CD14-positive monocyte (primary cell): ENCODE measurements around the gene PRL. TPM values are rescaled to one million over a fixed set of nuclear protein-coding genes. Genes with fewer than 3 reads are reported as not detected.

Experiments
- DNase-seq, 3 donors: peaks; one replicate each; pipeline ENCODE4 v3.0.0-alpha.2; 2011 to 2022
- H2AFZ ChIP-seq: 2 replicates; pipeline ENCODE4 v1.6.0; 2012; ENCODE audit warnings: mild to moderate bottlenecking, low read depth, low read length, inconsistent platforms; ENCODE audit not compliant: insufficient read depth, poor library complexity, severe bottlenecking
- H3K27ac ChIP-seq, 2 donors: 1 replicate in 1 of 2; 2 replicates in 1 of 2; pipeline ENCODE4 v1.5.1; 2012 to 2013; ENCODE audit warnings: low read length in 2 of 2, control low read depth in 1 of 2, inconsistent platforms in 1 of 2, low read depth in 1 of 2, mild to moderate bottlenecking in 1 of 2
- H3K27me3 ChIP-seq, 2 donors: one replicate each; pipeline versions ENCODE4 v1.6.0 to v1.6.1; 2011 to 2013; ENCODE audit warnings: low read length in 2 of 2; ENCODE audit not compliant: control insufficient read depth in 2 of 2, insufficient read depth in 2 of 2
- H3K36me3 ChIP-seq, 2 donors: replicated peaks in 1 of 2; 1 replicate in 1 of 2; 2 replicates in 1 of 2; pipeline versions ENCODE4 v1.5.1 to v1.6.1; 2012 to 2013; ENCODE audit warnings: low read length in 2 of 2, control low read depth in 1 of 2, inconsistent platforms in 1 of 2, mild to moderate bottlenecking in 1 of 2; ENCODE audit not compliant: insufficient read depth in 2 of 2, control insufficient read depth in 1 of 2
- H3K4me1 ChIP-seq, 2 donors: 1 replicate in 1 of 2; 2 replicates in 1 of 2; pipeline versions ENCODE4 v1.5.1 to v1.6.1; 2012 to 2013; ENCODE audit warnings: low read length in 2 of 2, control low read depth in 1 of 2, inconsistent platforms in 1 of 2, mild to moderate bottlenecking in 1 of 2, moderate library complexity in 1 of 2; ENCODE audit not compliant: insufficient read depth in 2 of 2, control insufficient read depth in 1 of 2
- H3K4me2 ChIP-seq: replicated peaks from 2 replicates; pipeline ENCODE3; 2012; ENCODE audit warnings: low read length, moderate library complexity, mild to moderate bottlenecking; ENCODE audit not compliant: poor library complexity, severe bottlenecking; ENCODE audit errors: extremely low read depth
- H3K4me3 ChIP-seq, 3 experiments: fragments of 200-600 bp in 1 of 3; sonication (generic) in 1 of 3; replicated peaks in 1 of 3; 1 replicate in 2 of 3; 2 replicates in 1 of 3; pipeline ENCODE4 v1.5.1; 2011 to 2013; ENCODE audit warnings: low read length in 3 of 3, mild to moderate bottlenecking in 3 of 3, control low read depth in 2 of 3, low read depth in 2 of 3, inconsistent platforms in 1 of 3, moderate library complexity in 1 of 3
- H3K79me2 ChIP-seq: 2 replicates; pipeline ENCODE4 v1.6.0; 2012; ENCODE audit warnings: mild to moderate bottlenecking, control low read depth, inconsistent platforms, low read length, moderate library complexity; ENCODE audit not compliant: insufficient read depth
- H3K9ac ChIP-seq: 2 replicates; pipeline ENCODE4 v1.6.0; 2017; ENCODE audit warnings: low read length, mild to moderate bottlenecking; ENCODE audit not compliant: insufficient read depth, poor library complexity, severe bottlenecking
- H3K9me3 ChIP-seq, 2 donors: replicated peaks in 1 of 2; 1 replicate in 1 of 2; 2 replicates in 1 of 2; pipeline versions ENCODE4 v1.5.1 to v1.6.1; 2012 to 2013; ENCODE audit warnings: low read length in 2 of 2, control low read depth in 1 of 2; ENCODE audit not compliant: control insufficient read depth in 1 of 2, insufficient read depth in 1 of 2
- H4K20me1 ChIP-seq: 2 replicates; pipeline ENCODE4 v1.6.0; 2012; ENCODE audit warnings: mild to moderate bottlenecking, low read length, control low read depth, moderate library complexity; ENCODE audit not compliant: insufficient read depth
- H3K27ac Mint-ChIP-seq, 7 donors: one replicate each; pipeline ENCODE4 v1.8.0; 2020; ENCODE audit warnings: mild to moderate bottlenecking in 7 of 7, mixed read lengths in 7 of 7, moderate library complexity in 6 of 7, inconsistent platforms in 2 of 7
- H3K27me3 Mint-ChIP-seq, 3 donors: one replicate each; pipeline ENCODE4 v1.8.0; 2021 to 2022; ENCODE audit warnings: low read depth in 3 of 3, mild to moderate bottlenecking in 3 of 3, mixed read lengths in 3 of 3, moderate library complexity in 3 of 3, inconsistent platforms in 1 of 3
- H3K36me3 Mint-ChIP-seq, 2 donors: one replicate each; pipeline ENCODE4 v1.8.0; 2020; ENCODE audit warnings: mixed read lengths in 2 of 2, inconsistent platforms in 1 of 2, mild to moderate bottlenecking in 1 of 2
- H3K4me1 Mint-ChIP-seq: one replicate; pipeline ENCODE4 v1.8.0; 2020; ENCODE audit warnings: mild to moderate bottlenecking, mixed read lengths
- H3K4me3 Mint-ChIP-seq, 2 donors: one replicate each; pipeline ENCODE4 v1.8.0; 2020; ENCODE audit warnings: mild to moderate bottlenecking in 2 of 2, mixed read lengths in 2 of 2, moderate library complexity in 1 of 2
- H3K9me3 Mint-ChIP-seq, 7 donors: one replicate each; pipeline ENCODE4 v1.8.0; 2020 to 2022; ENCODE audit warnings: mixed read lengths in 7 of 7, mild to moderate bottlenecking in 6 of 7, moderate library complexity in 6 of 7, inconsistent platforms in 2 of 7
- WGBS: methylation state at CpG from one replicate; pipeline ENCODE4 v1.1.5; 2013; ENCODE audit warnings: missing lambda C conversion rate; ENCODE audit not compliant: insufficient coverage; 5-methylcytosine and 5-hydroxymethylcytosine counted together
- intact Hi-C, 2 donors: fragments of 100-400 bp; cut with micrococcal nuclease; formaldehyde crosslinking; loops; one replicate each; pipeline versions ENCODE4 v1.15.0 to v1.15.1; 2023
- polyA plus RNA-seq, 3 donors: library from polyadenylated mRNA; depleted of rRNA in 1 of 3; unstranded in 2 of 3; stranded (reverse) in 1 of 3; fragments of 300-500 nt in 2 of 3; fragments of >200 nt in 1 of 3; fragmentation: Illumina TruSeq in 2 of 3; gene quantifications; 1 replicate in 2 of 3; 2 replicates in 1 of 3; pipeline ENCODE4 v1.2.3, GENCODE V29; 2012 to 2021
- TF ChIP-seq, protein P1 (sequence below): fragments of 200-600 bp; IDR thresholded peaks from one replicate; pipeline ENCODE4 v1.8.0; 2022; ENCODE audit warnings: antibody characterized with exemption, mild to moderate bottlenecking

The PRL gene
- polyA plus RNA-seq, 3 donors: 0.13 to 0.42 TPM; not detected in 1

DNA sequence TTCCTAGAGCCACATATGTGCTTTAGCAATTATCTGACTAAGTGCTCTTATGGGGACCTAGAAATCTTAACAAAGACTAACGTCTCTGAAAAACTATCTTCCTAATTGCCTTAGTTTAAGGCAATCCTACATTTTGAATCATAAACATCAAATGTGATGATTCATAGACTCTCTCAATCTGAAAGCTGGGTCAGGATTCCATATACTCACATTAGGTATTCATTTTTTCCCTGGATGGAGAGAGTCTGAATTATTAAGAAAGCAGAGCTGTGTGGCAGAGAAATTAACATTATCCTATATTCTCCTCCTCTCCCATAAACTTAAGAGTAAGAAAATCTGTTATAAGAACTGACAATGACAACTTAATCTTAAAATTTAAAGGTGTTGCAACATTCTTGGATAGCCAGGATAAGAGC lies 1.6 kb upstream of the PRL start:
- intact Hi-C loops: no loop called here
- Histone ChIP-seq H3K36me3 (no peaks in the 10 kb centered on the region), H3K79me2 (no peaks in the 10 kb centered on the region), H3K27ac (no peak overlapping the region), H4K20me1 (no peaks in the 10 kb centered on the region), H3K4me2 (no peak overlapping the region), H2AFZ (no peak overlapping the region), H3K27me3 (no peaks in the 10 kb centered on the region), H3K9ac (no peak overlapping the region), H3K9me3 (peaks cover 0 to 5% of the 10 kb centered on the region in 2 donors), H3K4me3 (no peak overlapping the region), H3K4me1 (peaks cover 6 to 11% of the 10 kb centered on the region in 2 donors)
- Mint-ChIP-seq H3K36me3 (no peaks in the 10 kb centered on the region), H3K9me3 (peaks cover 0 to 5% (median 2%) of the 10 kb centered on the region in 7 donors), H3K4me1 (peaks cover 9% of the 10 kb centered on the region), H3K4me3 (no peak overlapping the region), H3K27me3 (no peaks in the 10 kb centered on the region), H3K27ac (no peak overlapping the region)
- TF ChIP-seq, protein P1, sequence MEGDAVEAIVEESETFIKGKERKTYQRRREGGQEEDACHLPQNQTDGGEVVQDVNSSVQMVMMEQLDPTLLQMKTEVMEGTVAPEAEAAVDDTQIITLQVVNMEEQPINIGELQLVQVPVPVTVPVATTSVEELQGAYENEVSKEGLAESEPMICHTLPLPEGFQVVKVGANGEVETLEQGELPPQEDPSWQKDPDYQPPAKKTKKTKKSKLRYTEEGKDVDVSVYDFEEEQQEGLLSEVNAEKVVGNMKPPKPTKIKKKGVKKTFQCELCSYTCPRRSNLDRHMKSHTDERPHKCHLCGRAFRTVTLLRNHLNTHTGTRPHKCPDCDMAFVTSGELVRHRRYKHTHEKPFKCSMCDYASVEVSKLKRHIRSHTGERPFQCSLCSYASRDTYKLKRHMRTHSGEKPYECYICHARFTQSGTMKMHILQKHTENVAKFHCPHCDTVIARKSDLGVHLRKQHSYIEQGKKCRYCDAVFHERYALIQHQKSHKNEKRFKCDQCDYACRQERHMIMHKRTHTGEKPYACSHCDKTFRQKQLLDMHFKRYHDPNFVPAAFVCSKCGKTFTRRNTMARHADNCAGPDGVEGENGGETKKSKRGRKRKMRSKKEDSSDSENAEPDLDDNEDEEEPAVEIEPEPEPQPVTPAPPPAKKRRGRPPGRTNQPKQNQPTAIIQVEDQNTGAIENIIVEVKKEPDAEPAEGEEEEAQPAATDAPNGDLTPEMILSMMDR: no peak
- WGBS: 100% methylated on average over 1 of the region's 1 CpG
- DNase-seq: no peak

DNA sequence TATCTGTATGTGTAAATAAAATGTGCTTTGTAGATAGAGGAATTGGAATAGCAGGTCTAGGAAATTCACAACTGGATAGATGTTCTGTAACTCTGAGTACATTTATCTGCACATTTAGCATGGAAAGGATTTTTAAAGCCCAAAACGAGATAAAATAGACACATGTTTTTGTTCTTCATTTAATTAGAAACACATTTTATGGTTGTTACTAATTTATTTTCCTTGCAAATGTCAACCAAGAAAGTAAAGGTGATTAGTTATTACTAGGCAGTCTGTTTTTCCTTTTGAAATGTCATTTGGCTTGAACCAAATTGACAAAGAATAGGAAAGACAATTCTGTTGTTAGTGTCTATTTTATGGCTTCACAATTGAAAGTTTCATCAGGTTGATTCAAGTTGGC lies 769 bp downstream of the PRL start:
- DNase-seq: no peak
- no peaks in the 10 kb centered on the region for H3K36me3 Mint-ChIP-seq
- Histone ChIP-seq H3K4me2 (no peak overlapping the region), H3K27me3 (no peaks in the 10 kb centered on the region), H3K9ac (no peak overlapping the region), H3K4me1 (no peaks in the 10 kb centered on the region), H4K20me1 (no peaks in the 10 kb centered on the region), H3K27ac (no peak overlapping the region), H3K36me3 (no peaks in the 10 kb centered on the region), H3K4me3 (no peak overlapping the region), H2AFZ (no peak overlapping the region), H3K79me2 (no peaks in the 10 kb centered on the region), H3K9me3 (peaks cover 0 to 5% of the 10 kb centered on the region in 2 donors)
- no CpG with 5 or more reads among the region's 1 CpG for WGBS
- TF ChIP-seq, protein P1: no peak
- H3K9me3 Mint-ChIP-seq: peaks cover 0 to 11% (median 4%) of the 10 kb centered on the region in 7 donors
- H3K27me3 Mint-ChIP-seq: no peaks in the 10 kb centered on the region
- H3K4me1 Mint-ChIP-seq: no peaks in the 10 kb centered on the region
- intact Hi-C loops: no loop called here
- no peak overlapping the region for H3K4me3 Mint-ChIP-seq
- H3K27ac Mint-ChIP-seq: no peak overlapping the region
